ENCODE results near the gene MEGF11.

Gene MEGF11

GRCh38 chr15:65917936-65918335 is 335.6 kb downstream of the MEGF11 start:
- Histone ChIP-seq H3K4me1 (ENCODE audit: control insufficient read depth, insufficient read depth, low read length) (no peaks in the 10 kb centered on the region), H3K9me3 (ENCODE audit: control insufficient read depth, insufficient read depth, low read length) (no peaks in the 10 kb centered on the region), H3K9ac (ENCODE audit: low read depth, low read length) (no peak overlapping the region), H3K27me3 (ENCODE audit: control insufficient read depth, insufficient read depth, low read length) (no peaks in the 10 kb centered on the region), H3K4me3 (ENCODE audit: low read depth, low read length) (no peak overlapping the region), H3K36me3 (ENCODE audit: control insufficient read depth, insufficient read depth, low read length) (no peaks in the 10 kb centered on the region)

- Histone ChIP-seq H3K36me3 (ENCODE audit: control insufficient read depth, insufficient read depth, low read length) (no peaks in the 10 kb centered on the region), H3K4me3 (ENCODE audit: low read depth, low read length) (no peak overlapping the region), H3K27me3 (ENCODE audit: control insufficient read depth, insufficient read depth, low read length) (no peaks in the 10 kb centered on the region), H3K9me3 (ENCODE audit: control insufficient read depth, insufficient read depth, low read length) (no peaks in the 10 kb centered on the region), H3K4me1 (ENCODE audit: control insufficient read depth, insufficient read depth, low read length) (no peaks in the 10 kb centered on the region), H3K9ac (ENCODE audit: low read depth, low read length) (no peak overlapping the region)
These were observed 336.2 kb downstream of the MEGF11 start for GRCh38 chr15:65917407-65917756.

- Histone ChIP-seq H3K27me3 (ENCODE audit: control insufficient read depth, insufficient read depth, low read length) (no peaks in the 10 kb centered on the region), H3K9me3 (ENCODE audit: control insufficient read depth, insufficient read depth, low read length) (no peaks in the 10 kb centered on the region), H3K4me1 (ENCODE audit: control insufficient read depth, insufficient read depth, low read length) (no peaks in the 10 kb centered on the region), H3K9ac (ENCODE audit: low read depth, low read length) (no peak overlapping the region), H3K4me3 (ENCODE audit: low read depth, low read length) (no peak overlapping the region), H3K36me3 (ENCODE audit: control insufficient read depth, insufficient read depth, low read length) (no peaks in the 10 kb centered on the region)
These were observed 336.7 kb downstream of the MEGF11 start for GRCh38 chr15:65916664-65917406.

- no peak overlapping the region for H3K4me3 ChIP-seq (ENCODE audit: low read depth, low read length)
- H3K9me3 ChIP-seq (ENCODE audit: control insufficient read depth, insufficient read depth, low read length) = no peaks in the 10 kb centered on the region
- no peaks in the 10 kb centered on the region for H3K4me1 ChIP-seq (ENCODE audit: control insufficient read depth, insufficient read depth, low read length)
- H3K27me3 ChIP-seq (ENCODE audit: control insufficient read depth, insufficient read depth, low read length) = no peaks in the 10 kb centered on the region
- H3K36me3 ChIP-seq (ENCODE audit: control insufficient read depth, insufficient read depth, low read length) = no peaks in the 10 kb centered on the region
- H3K9ac ChIP-seq (ENCODE audit: low read depth, low read length) = no peak overlapping the region
These were observed 337.4 kb downstream of the MEGF11 start for GRCh38 chr15:65916041-65916663.

- no peaks in the 10 kb centered on the region for H3K4me1 ChIP-seq (ENCODE audit: control insufficient read depth, insufficient read depth, low read length)
- H3K4me3 ChIP-seq (ENCODE audit: low read depth, low read length) = no peak overlapping the region
- H3K36me3 ChIP-seq (ENCODE audit: control insufficient read depth, insufficient read depth, low read length) = no peaks in the 10 kb centered on the region
- H3K9me3 ChIP-seq (ENCODE audit: control insufficient read depth, insufficient read depth, low read length) = no peaks in the 10 kb centered on the region
- H3K27me3 ChIP-seq (ENCODE audit: control insufficient read depth, insufficient read depth, low read length) = no peaks in the 10 kb centered on the region
- H3K9ac ChIP-seq (ENCODE audit: low read depth, low read length) = no peak overlapping the region
These were observed 338.3 kb downstream of the MEGF11 start for GRCh38 chr15:65914981-65915925.

GRCh38 chr15:65914386-65914785 is 339.2 kb downstream of the MEGF11 start:
- H3K9ac ChIP-seq (ENCODE audit: low read depth, low read length) = no peak overlapping the region
- H3K4me1 ChIP-seq (ENCODE audit: control insufficient read depth, insufficient read depth, low read length) = no peaks in the 10 kb centered on the region
- no peak overlapping the region for H3K4me3 ChIP-seq (ENCODE audit: low read depth, low read length)
- no peaks in the 10 kb centered on the region for H3K9me3 ChIP-seq (ENCODE audit: control insufficient read depth, insufficient read depth, low read length)
- no peaks in the 10 kb centered on the region for H3K27me3 ChIP-seq (ENCODE audit: control insufficient read depth, insufficient read depth, low read length)
- H3K36me3 ChIP-seq (ENCODE audit: control insufficient read depth, insufficient read depth, low read length) = no peaks in the 10 kb centered on the region

- H3K4me3 ChIP-seq (ENCODE audit: low read depth, low read length) = no peak overlapping the region
- H3K27me3 ChIP-seq (ENCODE audit: control insufficient read depth, insufficient read depth, low read length) = no peaks in the 10 kb centered on the region
- H3K4me1 ChIP-seq (ENCODE audit: control insufficient read depth, insufficient read depth, low read length) = no peaks in the 10 kb centered on the region
- H3K9me3 ChIP-seq (ENCODE audit: control insufficient read depth, insufficient read depth, low read length) = no peaks in the 10 kb centered on the region
- no peak overlapping the region for H3K9ac ChIP-seq (ENCODE audit: low read depth, low read length)
- H3K36me3 ChIP-seq (ENCODE audit: control insufficient read depth, insufficient read depth, low read length) = no peaks in the 10 kb centered on the region
These were observed 339.8 kb downstream of the MEGF11 start for GRCh38 chr15:65913631-65914199.

- H3K9me3 ChIP-seq (ENCODE audit: control insufficient read depth, insufficient read depth, low read length) = no peaks in the 10 kb centered on the region
- peaks cover 3% of the 10 kb centered on the region for H3K36me3 ChIP-seq (ENCODE audit: control insufficient read depth, insufficient read depth, low read length)
- no peak overlapping the region for H3K4me3 ChIP-seq (ENCODE audit: low read depth, low read length)
- H3K9ac ChIP-seq (ENCODE audit: low read depth, low read length) = no peak overlapping the region
- H3K4me1 ChIP-seq (ENCODE audit: control insufficient read depth, insufficient read depth, low read length) = no peaks in the 10 kb centered on the region
- no peaks in the 10 kb centered on the region for H3K27me3 ChIP-seq (ENCODE audit: control insufficient read depth, insufficient read depth, low read length)
These were observed 341.3 kb downstream of the MEGF11 start for GRCh38 chr15:65912235-65912634.

- Histone ChIP-seq H3K27me3 (ENCODE audit: control insufficient read depth, insufficient read depth, low read length) (no peaks in the 10 kb centered on the region), H3K4me1 (ENCODE audit: control insufficient read depth, insufficient read depth, low read length) (no peaks in the 10 kb centered on the region), H3K9me3 (ENCODE audit: control insufficient read depth, insufficient read depth, low read length) (no peaks in the 10 kb centered on the region), H3K4me3 (ENCODE audit: low read depth, low read length) (no peak overlapping the region), H3K36me3 (ENCODE audit: control insufficient read depth, insufficient read depth, low read length) (peaks cover 6% of the 10 kb centered on the region), H3K9ac (ENCODE audit: low read depth, low read length) (no peak overlapping the region)
These were observed 343.2 kb downstream of the MEGF11 start for GRCh38 chr15:65910341-65910740.

GRCh38 chr15:65909831-65910230 is 343.7 kb downstream of the MEGF11 start:
- Histone ChIP-seq H3K36me3 (ENCODE audit: control insufficient read depth, insufficient read depth, low read length) (peaks cover 8% of the 10 kb centered on the region), H3K4me3 (ENCODE audit: low read depth, low read length) (no peak overlapping the region), H3K9ac (ENCODE audit: low read depth, low read length) (no peak overlapping the region), H3K4me1 (ENCODE audit: control insufficient read depth, insufficient read depth, low read length) (no peaks in the 10 kb centered on the region), H3K27me3 (ENCODE audit: control insufficient read depth, insufficient read depth, low read length) (no peaks in the 10 kb centered on the region), H3K9me3 (ENCODE audit: control insufficient read depth, insufficient read depth, low read length) (no peaks in the 10 kb centered on the region)

- no peak overlapping the region for H3K4me3 ChIP-seq (ENCODE audit: low read depth, low read length)
- no peaks in the 10 kb centered on the region for H3K27me3 ChIP-seq (ENCODE audit: control insufficient read depth, insufficient read depth, low read length)
- no peak overlapping the region for H3K9ac ChIP-seq (ENCODE audit: low read depth, low read length)
- peaks cover 8% of the 10 kb centered on the region for H3K36me3 ChIP-seq (ENCODE audit: control insufficient read depth, insufficient read depth, low read length)
- H3K4me1 ChIP-seq (ENCODE audit: control insufficient read depth, insufficient read depth, low read length) = no peaks in the 10 kb centered on the region
- H3K9me3 ChIP-seq (ENCODE audit: control insufficient read depth, insufficient read depth, low read length) = no peaks in the 10 kb centered on the region
These were observed 344.7 kb downstream of the MEGF11 start for GRCh38 chr15:65908876-65909275.
